Erythroblast (primary cell): ENCODE measurements around the gene MINDY3.

Source experiments
- GATA1 ChIP-seq: IDR thresholded peaks from 2 replicates; pipeline ENCODE4 v1.6.1; 2011; ENCODE audit warnings: low read depth, mild to moderate bottlenecking, control low read depth, low read length, moderate library complexity
- POLR2A ChIP-seq: IDR thresholded peaks from 2 replicates; pipeline ENCODE4 v1.6.1; 2011; ENCODE audit warnings: mild to moderate bottlenecking, low read length

DNA sequence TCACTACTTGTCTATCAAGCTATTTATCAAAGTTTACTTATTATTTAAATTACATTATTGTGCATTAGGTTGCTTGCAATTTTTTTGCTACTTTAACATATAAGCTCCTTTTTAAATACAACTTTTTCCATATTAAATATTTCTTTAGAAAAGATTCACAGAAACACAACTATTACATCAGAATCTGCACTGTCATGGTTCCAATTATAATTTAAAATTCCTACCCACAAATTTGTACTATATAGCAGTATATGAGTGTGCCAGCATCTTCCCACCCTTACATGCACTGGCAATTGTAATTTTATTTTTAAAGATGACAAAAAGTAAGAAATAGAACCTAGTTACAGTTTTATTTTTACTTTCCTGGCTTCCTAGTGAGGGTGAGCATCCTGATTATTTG lies 15.8 kb downstream of the MINDY3 start:
- TF ChIP-seq POLR2A: no peak
- TF ChIP-seq GATA1: no peak
